ENCODE data around the gene ELK4.

- TF ChIP-seq BHLHE40 (IDR thresholded peaks at IDR 0.05; ENCODE audit: borderline replicate concordance) (no peak), NFRKB (IDR thresholded peaks at IDR 0.05) (no peak), SP1 (IDR thresholded peaks at IDR 0.05) (no peak), FOXM1 (IDR thresholded peaks at IDR 0.05; ENCODE audit: borderline replicate concordance) (no peak)
These were observed 41.4 kb downstream of the ELK4 start for GRCh38 chr1:205590457-205590768.

All from HEK293T (cell line).